GM12878 (cell line): ENCODE data around the gene TRAF7. TPM values are rescaled to one million over a fixed set of nuclear protein-coding genes. Genes with fewer than 3 reads are reported as not detected.

Experiments used
- ATAC-seq: fragments of 200-7000 bp; cut with Tn5 transposase; 3 replicates; pipeline ENCODE4 v1.9.1; 2020; ENCODE audit warnings: mild to moderate bottlenecking, moderate library complexity
- BruUV-seq: library from RNA; stranded (reverse); fragments of 400-500 nt; replicated peaks from 2 replicates; lab custom pipeline; 2021; lab: Mats Ljungman, UMichigan
- CTCF ChIA-PET: fragments of 300-600 bp; sonication (Branson Sonifier 250); formaldehyde crosslinking; extraction: SDS; loops from one replicate; lab custom pipeline; 2021; ENCODE audit warnings: inconsistent platforms; lab: Yijun Ruan, JAX
- POLR2A ChIA-PET: fragments of 350-600 bp; formaldehyde crosslinking; extraction: SDS; loops from one replicate; lab custom pipeline; 2021; ENCODE audit warnings: inconsistent platforms; lab: Charles Lee
- RAD21 ChIA-PET: fragments of 300-600 bp; sonication (Branson Sonifier 250); formaldehyde crosslinking; loops from one replicate; lab custom pipeline; 2023; ENCODE audit warnings: antibody characterized with exemption; ENCODE audit not compliant: unreplicated experiment; lab: Charles Lee
- SMC1A ChIA-PET: fragments of 300-600 bp; sonication (Branson Sonifier 250); formaldehyde crosslinking; loops from one replicate; lab custom pipeline; 2023; ENCODE audit not compliant: unreplicated experiment, uncharacterized antibody; lab: Charles Lee
- DNase-seq: peaks from one replicate; pipeline ENCODE4 v3.0.0-alpha.2; 2011; ENCODE audit warnings: low read depth, low spot score
- FAIRE-seq: peaks from 3 replicates; lab custom pipeline; 2011; peaks lifted over from hg19 to GRCh38; lab: Jason Lieb, UNC
- H2AFZ ChIP-seq: 2 replicates; pipeline ENCODE4 v1.6.0; 2011; ENCODE audit warnings: low read depth, low read length, control low read depth; ENCODE audit not compliant: control insufficient read depth
- H3K27ac ChIP-seq: 2 replicates; pipeline ENCODE4 v1.5.1; 2011; ENCODE audit warnings: control low read depth; ENCODE audit not compliant: control insufficient read depth, insufficient read depth
- H3K27me3 ChIP-seq, 2 experiments: replicated peaks in 1 of 2; 2 replicates each; pipeline versions ENCODE4 v1.6.0 to v1.6.1; 2011; ENCODE audit warnings: low read length in 1 of 2; ENCODE audit not compliant: control insufficient read depth in 2 of 2, insufficient read depth in 2 of 2
- H3K36me3 ChIP-seq, 2 experiments: 2 replicates each; pipeline ENCODE4 v1.5.1; 2011; ENCODE audit warnings: low read length in 1 of 2; ENCODE audit not compliant: control insufficient read depth in 2 of 2, insufficient read depth in 2 of 2
- H3K4me1 ChIP-seq: 2 replicates; pipeline ENCODE4 v1.6.1; 2011; ENCODE audit warnings: mild to moderate bottlenecking, low read length, moderate library complexity, mixed read lengths; ENCODE audit not compliant: control insufficient read depth, insufficient read depth
- H3K4me2 ChIP-seq: 2 replicates; pipeline ENCODE4 v1.6.0; 2011; ENCODE audit warnings: control low read depth; ENCODE audit not compliant: control insufficient read depth, insufficient read depth
- H3K4me3 ChIP-seq: fragments of 200-600 bp; sonication (generic); 2 replicates; pipeline ENCODE4 v1.5.1; 2016
- H3K79me2 ChIP-seq: 2 replicates; pipeline ENCODE4 v1.6.0; 2011; ENCODE audit warnings: low read length; ENCODE audit not compliant: control insufficient read depth, insufficient read depth
- H3K9ac ChIP-seq: 2 replicates; pipeline ENCODE4 v1.8.0; 2011; ENCODE audit warnings: low read length, control low read depth, mixed read lengths; ENCODE audit not compliant: control insufficient read depth, insufficient read depth
- H3K9me3 ChIP-seq: replicated peaks from 3 replicates; pipeline ENCODE4 v1.5.1; 2011; ENCODE audit warnings: mild to moderate bottlenecking, low read length; ENCODE audit not compliant: control insufficient read depth, insufficient read depth
- H4K20me1 ChIP-seq: 2 replicates; pipeline ENCODE4 v1.6.0; 2011; ENCODE audit not compliant: control insufficient read depth, insufficient read depth
- BCL11A ChIP-seq: IDR thresholded peaks from 2 replicates; pipeline ENCODE4 v1.6.1; 2011; ENCODE audit warnings: low read depth, low read length
- BHLHE40 ChIP-seq, 2 experiments: fragments of 450-650 bp in 1 of 2; IDR thresholded peaks; 2 replicates each; pipeline ENCODE4 v1.6.1; 2011 to 2017; ENCODE audit warnings: low read depth in 2 of 2, borderline replicate concordance in 1 of 2, improper control_type of control experiment in 1 of 2, low read length in 1 of 2, mild to moderate bottlenecking in 1 of 2
- CBX5 ChIP-seq: sonication (generic); IDR thresholded peaks from 2 replicates; pipeline ENCODE4 v1.6.1; 2016; ENCODE audit warnings: low read depth, moderate library complexity, mild to moderate bottlenecking, inconsistent platforms
- CHD2 ChIP-seq: IDR thresholded peaks from 2 replicates; pipeline ENCODE4 v1.6.1; 2011; ENCODE audit warnings: low read depth, low read length, improper control_type of control experiment, borderline replicate concordance
- CREM ChIP-seq: IDR thresholded peaks from 2 replicates; pipeline ENCODE4 v1.6.1; 2014; ENCODE audit warnings: antibody characterized with exemption, low read depth
- EED ChIP-seq: sonication (generic); IDR thresholded peaks from 2 replicates; pipeline ENCODE4 v1.6.1; 2016; ENCODE audit warnings: antibody characterized with exemption, low read depth
- HDAC2 ChIP-seq: fragments of 200-600 bp; sonication (generic); IDR thresholded peaks from 2 replicates; pipeline ENCODE4 v1.6.1; 2017
- MTA3 ChIP-seq: IDR thresholded peaks from 2 replicates; pipeline ENCODE4 v1.6.1; 2012; ENCODE audit warnings: low read length, inconsistent platforms, borderline replicate concordance
- PAX5 ChIP-seq: IDR thresholded peaks from 2 replicates; pipeline ENCODE4 v1.6.1; 2011; ENCODE audit warnings: low read depth, low read length, borderline replicate concordance
- POLR2AphosphoS2 ChIP-seq: IDR thresholded peaks from 2 replicates; pipeline ENCODE4 v1.6.1; 2011; ENCODE audit warnings: low read depth, mild to moderate bottlenecking, low read length, improper control_type of control experiment, moderate library complexity
- RAD21 ChIP-seq: IDR thresholded peaks from 2 replicates; pipeline ENCODE4 v1.6.1; 2011; ENCODE audit warnings: mild to moderate bottlenecking, low read depth, low read length, moderate library complexity; ENCODE audit not compliant: insufficient read depth
- RB1 ChIP-seq: fragments of 450-650 bp; formaldehyde crosslinking; IDR thresholded peaks from 2 replicates; pipeline ENCODE4 v1.6.1; 2017; ENCODE audit warnings: mild to moderate bottlenecking, borderline replicate concordance
- TCF3 ChIP-seq: IDR thresholded peaks from 2 replicates; pipeline ENCODE4 v1.6.1; 2012; ENCODE audit warnings: low read depth, mild to moderate bottlenecking, low read length, borderline replicate concordance; ENCODE audit not compliant: insufficient read depth
- YY1 ChIP-seq: IDR thresholded peaks from 2 replicates; pipeline ENCODE4 v1.6.1; 2011; ENCODE audit warnings: low read depth, mild to moderate bottlenecking, low read length
- WGBS: methylation state at CpG from one replicate; pipeline ENCODE4 v1.1.6; 2016; ENCODE audit warnings: low lambda C conversion rate; ENCODE audit not compliant: insufficient replicate concordance, insufficient coverage; ENCODE audit errors: missing lambda C conversion rate; 5-methylcytosine and 5-hydroxymethylcytosine counted together
- in situ Hi-C: fragments of 300-500 bp; cut with MboI; formaldehyde crosslinking; loops from 9 replicates; pipeline ENCODE4 v1.14.3; 2018; ENCODE audit warnings: mixed read lengths
- intact Hi-C: fragments of 100-400 bp; cut with micrococcal nuclease; formaldehyde crosslinking; loops from one replicate; pipeline ENCODE4 v1.14.2; 2022; ENCODE audit not compliant: unreplicated experiment
- polyA plus RNA-seq, 11 experiments: library from polyadenylated mRNA; depleted of rRNA in 4 of 11; unstranded in 6 of 11; stranded (reverse) in 5 of 11; fragments of >200 nt; fragmentation: Nextera tagmentation in 4 of 11; fragmentation: Illumina TruSeq in 1 of 11; extraction: Ambion mirVana in 4 of 11; extraction: Trizol in 1 of 11; gene quantifications; 1 replicate in 1 of 11; 2 replicates in 10 of 11; pipeline versions ENCODE4 v1.2.1 to v1.2.3, GENCODE V29; 2011 to 2016; ENCODE audit warnings: inconsistent platforms in 2 of 11, missing spikeins in 2 of 11, low read depth in 1 of 11
- total RNA-seq, 4 experiments: library from RNA; depleted of rRNA in 3 of 4; stranded (reverse); fragments of >200 nt in 3 of 4; fragmentation: Illumina TruSeq in 1 of 4; extraction: Trizol in 1 of 4; gene quantifications; 2 replicates each; pipeline versions ENCODE4 v1.2.1 to v1.2.3, GENCODE V29; 2013 to 2021
- TF ChIP-seq, protein P1 (sequence below): IDR thresholded peaks from 2 replicates; pipeline ENCODE4 v1.6.1; 2011; ENCODE audit warnings: borderline replicate concordance, low read depth, mild to moderate bottlenecking, moderate library complexity, mixed read lengths, low read length; ENCODE audit not compliant: insufficient read depth; ENCODE audit errors: extremely low read length
- TF ChIP-seq, protein P2 (sequence below): fragments of 450-650 bp; IDR thresholded peaks from 2 replicates; pipeline ENCODE4 v1.6.1; 2017; ENCODE audit warnings: mild to moderate bottlenecking

The TRAF7 gene
- total and polyA plus RNA-seq, 10 of the 15 experiments (the other 5 are each of a cell fraction or from before 2014, with no cell fraction given), result 0.61 to 87.0 (median 30.0) TPM

GRCh38 chr16:2171601-2172178 is 16.1 kb downstream of the TRAF7 start:
- DNase-seq (no peak), ATAC-seq (no peak), FAIRE-seq (no peak)
- Histone ChIP-seq H3K4me3 (no peak overlapping the region), H2AFZ (no peak overlapping the region), H3K36me3 (peaks cover 9 to 19% of the 10 kb centered on the region in 2 experiments; a peak in 3 of 4 replicates), H3K4me2 (no peak overlapping the region), H3K27me3 (no peaks in the 10 kb centered on the region), H4K20me1 (no peaks in the 10 kb centered on the region), H3K79me2 (no peaks in the 10 kb centered on the region), H3K4me1 (no peaks in the 10 kb centered on the region), H3K9me3 (no peaks in the 10 kb centered on the region), H3K9ac (no peak overlapping the region), H3K27ac (no peak overlapping the region)
- BruUV-seq, result no TSS peak
- in situ Hi-C loops (no loop called here), intact Hi-C loops (no loop called here)
- RAD21 ChIA-PET, result no interaction called here
- CTCF ChIA-PET, result no interaction called here
- TF ChIP-seq CHD2 (no peak), POLR2AphosphoS2 (no peak), HDAC2 (no peak), PAX5 (no peak), BHLHE40 (IDR thresholded peaks at IDR 0.05; ENCODE audit: borderline replicate concordance in 1 of 2, low read depth in 2 of 2, low read length in 1 of 2) (no peak), CREM (no peak), CBX5 (no peak), MTA3 (no peak), BCL11A (no peak), YY1 (no peak), EED (no peak), RB1 (no peak), RAD21 (no peak), TCF3 (no peak)
- TF ChIP-seq, protein P1, sequence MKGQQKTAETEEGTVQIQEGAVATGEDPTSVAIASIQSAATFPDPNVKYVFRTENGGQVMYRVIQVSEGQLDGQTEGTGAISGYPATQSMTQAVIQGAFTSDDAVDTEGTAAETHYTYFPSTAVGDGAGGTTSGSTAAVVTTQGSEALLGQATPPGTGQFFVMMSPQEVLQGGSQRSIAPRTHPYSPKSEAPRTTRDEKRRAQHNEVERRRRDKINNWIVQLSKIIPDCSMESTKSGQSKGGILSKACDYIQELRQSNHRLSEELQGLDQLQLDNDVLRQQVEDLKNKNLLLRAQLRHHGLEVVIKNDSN, result no peak
- TF ChIP-seq, protein P2, sequence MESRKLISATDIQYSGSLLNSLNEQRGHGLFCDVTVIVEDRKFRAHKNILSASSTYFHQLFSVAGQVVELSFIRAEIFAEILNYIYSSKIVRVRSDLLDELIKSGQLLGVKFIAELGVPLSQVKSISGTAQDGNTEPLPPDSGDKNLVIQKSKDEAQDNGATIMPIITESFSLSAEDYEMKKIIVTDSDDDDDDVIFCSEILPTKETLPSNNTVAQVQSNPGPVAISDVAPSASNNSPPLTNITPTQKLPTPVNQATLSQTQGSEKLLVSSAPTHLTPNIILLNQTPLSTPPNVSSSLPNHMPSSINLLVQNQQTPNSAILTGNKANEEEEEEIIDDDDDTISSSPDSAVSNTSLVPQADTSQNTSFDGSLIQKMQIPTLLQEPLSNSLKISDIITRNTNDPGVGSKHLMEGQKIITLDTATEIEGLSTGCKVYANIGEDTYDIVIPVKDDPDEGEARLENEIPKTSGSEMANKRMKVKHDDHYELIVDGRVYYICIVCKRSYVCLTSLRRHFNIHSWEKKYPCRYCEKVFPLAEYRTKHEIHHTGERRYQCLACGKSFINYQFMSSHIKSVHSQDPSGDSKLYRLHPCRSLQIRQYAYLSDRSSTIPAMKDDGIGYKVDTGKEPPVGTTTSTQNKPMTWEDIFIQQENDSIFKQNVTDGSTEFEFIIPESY, result no peak
- SMC1A ChIA-PET, result no interaction called here
- WGBS, result over 99% methylated on average over 21 of the region's 28 CpGs
- POLR2A ChIA-PET, result no interaction called here
